Measurements from ENCODE around the gene FSIP1. TPM values are rescaled to one million over a fixed set of nuclear protein-coding genes. Genes with fewer than 3 reads are reported as not detected.

The FSIP1 gene
- total RNA-seq, 1 donor from 2014 or later = 2.9 TPM

DNA sequence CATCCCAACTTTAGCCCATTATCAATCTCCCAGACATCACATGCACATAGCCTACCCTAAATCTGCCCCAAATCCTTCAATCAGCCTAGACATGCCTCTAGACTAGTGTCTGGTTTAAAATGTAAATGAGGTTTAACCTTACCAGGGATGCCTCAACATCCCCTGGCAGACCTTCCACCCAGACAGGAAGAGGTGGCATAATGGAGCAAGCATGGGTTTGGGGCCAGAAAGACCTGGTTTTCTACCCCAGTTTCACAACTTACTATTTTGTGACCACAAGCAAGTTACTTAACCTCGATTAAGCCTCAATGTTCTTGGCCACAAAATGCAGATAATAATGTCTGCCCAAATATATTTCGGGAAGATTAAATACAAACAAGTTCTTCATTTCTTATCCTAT is 230.1 kb downstream of the FSIP1 start:
- H3K4me3 Mint-ChIP-seq = no peak overlapping the region
- peaks cover 4% of the 10 kb centered on the region for H3K27me3 Mint-ChIP-seq
- TF ChIP-seq, protein P1, sequence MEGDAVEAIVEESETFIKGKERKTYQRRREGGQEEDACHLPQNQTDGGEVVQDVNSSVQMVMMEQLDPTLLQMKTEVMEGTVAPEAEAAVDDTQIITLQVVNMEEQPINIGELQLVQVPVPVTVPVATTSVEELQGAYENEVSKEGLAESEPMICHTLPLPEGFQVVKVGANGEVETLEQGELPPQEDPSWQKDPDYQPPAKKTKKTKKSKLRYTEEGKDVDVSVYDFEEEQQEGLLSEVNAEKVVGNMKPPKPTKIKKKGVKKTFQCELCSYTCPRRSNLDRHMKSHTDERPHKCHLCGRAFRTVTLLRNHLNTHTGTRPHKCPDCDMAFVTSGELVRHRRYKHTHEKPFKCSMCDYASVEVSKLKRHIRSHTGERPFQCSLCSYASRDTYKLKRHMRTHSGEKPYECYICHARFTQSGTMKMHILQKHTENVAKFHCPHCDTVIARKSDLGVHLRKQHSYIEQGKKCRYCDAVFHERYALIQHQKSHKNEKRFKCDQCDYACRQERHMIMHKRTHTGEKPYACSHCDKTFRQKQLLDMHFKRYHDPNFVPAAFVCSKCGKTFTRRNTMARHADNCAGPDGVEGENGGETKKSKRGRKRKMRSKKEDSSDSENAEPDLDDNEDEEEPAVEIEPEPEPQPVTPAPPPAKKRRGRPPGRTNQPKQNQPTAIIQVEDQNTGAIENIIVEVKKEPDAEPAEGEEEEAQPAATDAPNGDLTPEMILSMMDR (conservative IDR thresholded peaks at IDR 0.05) = no peak

DNA sequence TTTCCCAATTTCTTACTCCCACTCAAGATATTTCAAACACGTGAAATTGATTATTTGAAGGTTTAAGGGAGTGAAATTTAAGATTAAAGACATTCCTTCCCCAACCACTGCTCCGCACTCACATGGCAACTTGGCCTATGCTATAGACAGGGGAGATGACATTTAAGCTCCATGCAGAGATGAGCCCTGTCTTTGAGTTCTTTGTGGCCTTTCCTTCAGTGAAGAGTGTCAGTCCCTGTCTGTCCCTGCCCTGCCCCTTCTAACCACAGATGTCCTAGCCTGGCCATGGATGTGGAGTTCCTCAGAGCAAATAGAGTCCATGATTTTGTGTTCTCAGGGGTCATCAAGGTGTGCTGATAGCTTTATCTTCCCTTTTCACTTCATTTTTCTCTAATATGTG is 231.2 kb downstream of the FSIP1 start:
- TF ChIP-seq, protein P1 (conservative IDR thresholded peaks at IDR 0.05) = no peak
- Mint-ChIP-seq H3K4me3 (no peak overlapping the region), H3K36me3 (no peaks in the 10 kb centered on the region), H3K27me3 (peaks cover 4% of the 10 kb centered on the region), H3K27ac (no peak overlapping the region), H3K4me1 (ENCODE audit: unreplicated experiment) (no peaks in the 10 kb centered on the region), H3K9me3 (no peaks in the 10 kb centered on the region)
- no peak for DNase-seq (ENCODE audit: extremely low spot score, unreplicated experiment)

More for the DNA sequence above, 230.1 kb downstream of the FSIP1 start:
- Mint-ChIP-seq H3K36me3 (no peaks in the 10 kb centered on the region), H3K9me3 (no peaks in the 10 kb centered on the region), H3K4me1 (ENCODE audit: unreplicated experiment) (no peaks in the 10 kb centered on the region), H3K27ac (no peak overlapping the region)
- DNase-seq (ENCODE audit: extremely low spot score, unreplicated experiment) = no peak

Other genes starting within 250 kb of the FSIP1 start
- 51.7 and 137 TPM in 2 replicates for gene THBS1, start 201.8 kb downstream of the FSIP1 start, total RNA-seq (ENCODE audit: low replicate concordance)
- 0.95 and 7.2 TPM in 2 replicates for gene GPR176, start 137.4 kb upstream of the FSIP1 start, total RNA-seq (ENCODE audit: low replicate concordance)
- gene EIF2AK4, start 151.3 kb upstream of the FSIP1 start, total RNA-seq (ENCODE audit: low replicate concordance) = 33.3 and 42.3 TPM in 2 replicates